Measurements from ENCODE around the gene ARL5C. TPM values are rescaled to one million over a fixed set of nuclear protein-coding genes. Genes with fewer than 3 reads are reported as not detected.
A peak's percentile ranks its signal among the peaks of the same experiment; 100 is the strongest.

The ARL5C gene
- total RNA-seq, 1 experiment from 2014 or later = not detected

- H3K23me2 ChIP-seq (ENCODE audit: insufficient read length, low read depth, low read length, poor library complexity, severe bottlenecking) = peaks cover 15% of the 10 kb centered on the region
- Mint-ChIP-seq H3K36me3 (ENCODE audit: insufficient read depth in 1 of 3, low read depth in 3 of 3) (peaks cover 29 to 39% (median 38%) of the 10 kb centered on the region in 3 experiments), H3K27me3 (ENCODE audit: low read depth) (no peaks in the 10 kb centered on the region), H3K4me3 (peak within 1 kb of the TSS; percentile 98), H3K4me1 (peaks cover 37 to 55% of the 10 kb centered on the region in 2 experiments), H3K9me3 (peaks cover 0 to 7% of the 10 kb centered on the region in 2 experiments; a peak in 1 of 5 replicates), H3K27ac (peak within 1 kb of the TSS in 2 of 3 experiments; percentile 80 to 88; a peak in 3 of 7 replicates)
- no CpG with 5 or more reads among the region's 55 CpGs for WGBS (ENCODE audit: extremely low coverage, insufficient read length, low lambda C conversion rate)
- peaks cover 4% of the 10 kb centered on the region; the same call in 1 of the 2 replicates for H3K4me1 ChIP-seq (ENCODE audit: insufficient read depth, low read length)
- H3K4ac ChIP-seq (ENCODE audit: low read depth, low read length) = no peak within 1 kb of the TSS
- no peak within 1 kb of the TSS for H2AK5ac ChIP-seq (ENCODE audit: insufficient read length, low read length)
- no peak within 1 kb of the TSS for H4K5ac ChIP-seq (ENCODE audit: insufficient read length, low read depth, low read length)
- no peaks in the 10 kb centered on the region for H3K9me3 ChIP-seq (ENCODE audit: control insufficient read depth, low read depth, low read length)
- H2AFZ ChIP-seq (ENCODE audit: low read length) = no peak within 1 kb of the TSS
- no peak within 1 kb of the TSS for H3K18ac ChIP-seq (ENCODE audit: insufficient read length, low read depth, low read length)
- H3K56ac ChIP-seq (ENCODE audit: insufficient read length, low read depth, low read length) = no peak within 1 kb of the TSS
- H3K23ac ChIP-seq (ENCODE audit: insufficient read length, low read depth, low read length) = no peak within 1 kb of the TSS
- peak within 1 kb of the TSS; percentile 68 for H3K14ac ChIP-seq (ENCODE audit: insufficient read depth, low read length)
- peaks cover 4% of the 10 kb centered on the region for H4K20me1 ChIP-seq (ENCODE audit: control insufficient read depth, insufficient read depth, insufficient read length)
- no peak within 1 kb of the TSS for H2BK5ac ChIP-seq (ENCODE audit: insufficient read length, low read length)
- no peak within 1 kb of the TSS for H4K8ac ChIP-seq (replicated peaks; ENCODE audit: insufficient read length, low read depth, low read length)
- H2BK12ac ChIP-seq (ENCODE audit: insufficient read length, low read depth, low read length) = no peak within 1 kb of the TSS
- no peak within 1 kb of the TSS for H2BK15ac ChIP-seq (ENCODE audit: low read depth, low read length)
- peaks cover 9% of the 10 kb centered on the region; the same call in 1 of the 2 replicates for H3K79me2 ChIP-seq (ENCODE audit: insufficient read depth, low read length)
- H2BK120ac ChIP-seq (ENCODE audit: low read depth, low read length, poor library complexity, severe bottlenecking) = no peak within 1 kb of the TSS
- peak within 1 kb of the TSS; percentile 68 for H3K4me2 ChIP-seq (ENCODE audit: insufficient read depth, insufficient read length, low read length)
- H3T11ph ChIP-seq (ENCODE audit: low read length) = no peak within 1 kb of the TSS
- TF ChIP-seq CTCF (conservative IDR thresholded peaks at IDR 0.05) = no peak
- H3K27ac ChIP-seq (ENCODE audit: insufficient read length, low read depth, low read length) = no peak within 1 kb of the TSS
- H4K91ac ChIP-seq (ENCODE audit: insufficient read length, low read depth, low read length) = no peak within 1 kb of the TSS
- no peak within 1 kb of the TSS for H2BK20ac ChIP-seq (ENCODE audit: low read depth, low read length, poor library complexity, severe bottlenecking)
- H3K9ac ChIP-seq (ENCODE audit: extremely low read depth, insufficient read length, low read length) = peak within 1 kb of the TSS; percentile 43
- peaks cover 4% of the 10 kb centered on the region for H3K79me1 ChIP-seq (ENCODE audit: insufficient read depth, low read depth, low read length, poor library complexity, severe bottlenecking)
- peak; percentile 95 for DNase-seq
- H3K27me3 ChIP-seq (ENCODE audit: insufficient read depth, low read length) = no peaks in the 10 kb centered on the region
These were observed 31.6 kb upstream of the ARL5C start, which contains the start of gene CACNB1 for GRCh38 chr17:39197380-39198185. Gene CACNB1, minus strand, starts transcription at chr17:39197669. Its CDS starts 174 bp downstream, at chr17:39197495.
